Motor neuron (in vitro differentiated cells): ENCODE results near the gene MTRR. TPM values are rescaled to one million over a fixed set of nuclear protein-coding genes. Genes with fewer than 3 reads are reported as not detected.
A peak's percentile ranks its signal among the peaks of the same experiment; 100 is the strongest.

Source experiments
- ATAC-seq, 8 experiments: fragments of 200-7000 bp; cut with Tn5 transposase; replicated peaks in 6 of 8; 2 replicates each; pipeline ENCODE4 v1.8.0; 2021; ENCODE audit warnings: mild to moderate bottlenecking in 8 of 8, moderate library complexity in 8 of 8
- H3K27ac ChIP-seq, 2 donors: fragments of 250-450 bp; sonication (Bioruptor Pico); 2 replicates each; pipeline ENCODE4 v1.9.0; 2021; ENCODE audit warnings: antibody characterized with exemption in 2 of 2, mild to moderate bottlenecking in 2 of 2, moderate library complexity in 1 of 2
- H3K4me1 ChIP-seq, 2 donors: fragments of 250-450 bp; sonication (Bioruptor Pico); replicated peaks in 1 of 2; 2 replicates each; pipeline ENCODE4 v1.6.1; 2021; ENCODE audit warnings: antibody characterized with exemption in 2 of 2, mild to moderate bottlenecking in 2 of 2, moderate library complexity in 1 of 2
- H3K4me3 ChIP-seq, 5 donors: fragments of 250-450 bp; sonication (Bioruptor Pico); 2 replicates each; pipeline ENCODE4 v1.9.0; 2021; ENCODE audit warnings: antibody characterized with exemption in 5 of 5, mild to moderate bottlenecking in 5 of 5, moderate library complexity in 4 of 5
- WGBS, 10 experiments: fragments of 450-650 bp; shearing (Covaris generic); methylation state at CpG; one replicate each; pipeline ENCODE4 v1.0.0; 2022; 5-methylcytosine and 5-hydroxymethylcytosine counted together
- in situ Hi-C, 9 experiments: fragments of 400-800 bp; cut with MboI; loops; one replicate each; pipeline ENCODE4 v1.15.0; 2021; ENCODE audit warnings: low sequenced_read_pairs in 9 of 9, low pct_unique_long_range_greater_than_20kb in 2 of 9; ENCODE audit not compliant: unreplicated experiment in 9 of 9
- total RNA-seq, 8 experiments: library from RNA; unstranded; fragments of 300-600 nt; gene quantifications; 2 replicates each; pipeline versions ENCODE4 v1.2.3 to v1.2.4, GENCODE V29; 2022

Gene MTRR
- total RNA-seq, 8 experiments from 2014 or later = 18.2 to 58.5 (median 35.1) TPM

DNA sequence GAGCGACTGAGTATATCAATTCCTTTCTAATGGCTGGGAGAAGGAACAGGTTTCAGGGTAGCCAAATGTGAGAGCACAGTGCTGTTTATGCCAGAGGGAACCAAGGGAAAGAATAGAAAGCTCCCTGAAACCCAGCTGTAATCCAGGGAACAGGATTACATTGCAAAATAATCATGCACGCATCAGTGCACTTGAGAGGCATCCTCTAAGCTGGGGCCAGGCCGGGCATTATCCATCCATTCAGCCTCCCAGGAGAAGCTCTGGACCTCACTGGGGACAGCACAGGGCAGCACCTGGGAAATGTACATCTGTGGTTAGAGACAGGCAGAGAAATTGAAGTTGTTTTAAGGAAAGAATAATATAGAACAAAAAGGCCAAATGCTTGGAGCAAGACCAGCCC lies 72.7 kb downstream of the MTRR start:
- ATAC-seq = peak in 1 of 8 experiments; percentile 39
- WGBS, 10 experiments = 0 to 88% (median 73%) methylated on average over 1 to 3 of the region's 3 CpGs; no CpG with 5 or more reads in 3 of the 10 experiments
- in situ Hi-C loops = loop anchor here in 2 of 9 experiments (25.0 kb wide), 2 partner anchors 296 to 396 kb away; no protein-coding TSS in a partner anchor
- H3K27ac ChIP-seq = no peak overlapping the region
- H3K4me1 ChIP-seq = no peaks in the 10 kb centered on the region
- H3K4me3 ChIP-seq = no peak overlapping the region

- H3K27ac ChIP-seq = no peak overlapping the region
- in situ Hi-C loops = loop anchor here in 2 of 9 experiments (25.0 kb wide), 2 partner anchors 290 to 390 kb away; no protein-coding TSS in a partner anchor
- 34 to 95% (median 88%) methylated on average over 1 to 4 of the region's 4 CpGs for WGBS, 10 experiments
- no peaks in the 10 kb centered on the region for H3K4me1 ChIP-seq
- ATAC-seq = no peak
- H3K4me3 ChIP-seq = no peak overlapping the region
Measured at GRCh38 chr5:7947301-7947700, 78.4 kb downstream of the MTRR start.

Other genes starting within 250 kb of the MTRR start
- 10 to 100 TPM in 1 of 8 experiments, 1 to 10 TPM in 3, under 1 TPM in 2, not detected in 2; 0.45 to 39.3 (median 1.2) TPM for gene CFAP90, start 18.0 kb upstream of the MTRR start, total RNA-seq
- 10 to 100 TPM in 7 of 8 experiments, 1 to 10 TPM in 1; 9.4 to 20.4 (median 12.5) TPM for gene FASTKD3, start 117 bp upstream of the MTRR start, total RNA-seq